LHCN-M2 (cell line): ENCODE data around the gene SRRD. TPM values are rescaled to one million over a fixed set of nuclear protein-coding genes. Genes with fewer than 3 reads are reported as not detected.
"Not testable (repeated sequence)": the region's sequence is repeated elsewhere in the genome, so short reads cannot be mapped to it uniquely, and the experiment has no call there.

Experiments
- DNase-seq: peaks from one replicate; pipeline ENCODE4 v3.0.0-alpha.2; 2012; ENCODE audit warnings: low read depth
- total RNA-seq: library from RNA; depleted of rRNA; stranded (reverse); fragments of >200 nt; gene quantifications from 2 replicates; pipeline ENCODE4 v1.2.3, GENCODE V29; 2014

The SRRD gene
- total RNA-seq, 1 experiment from 2014 or later, result 20.4 TPM

GRCh38 chr22:26517429-26517828 lies 33.8 kb downstream of the SRRD start:
- DNase-seq, result no peak

GRCh38 chr22:26522012-26522411 lies 38.3 kb downstream of the SRRD start:
- no peak for DNase-seq

DNA sequence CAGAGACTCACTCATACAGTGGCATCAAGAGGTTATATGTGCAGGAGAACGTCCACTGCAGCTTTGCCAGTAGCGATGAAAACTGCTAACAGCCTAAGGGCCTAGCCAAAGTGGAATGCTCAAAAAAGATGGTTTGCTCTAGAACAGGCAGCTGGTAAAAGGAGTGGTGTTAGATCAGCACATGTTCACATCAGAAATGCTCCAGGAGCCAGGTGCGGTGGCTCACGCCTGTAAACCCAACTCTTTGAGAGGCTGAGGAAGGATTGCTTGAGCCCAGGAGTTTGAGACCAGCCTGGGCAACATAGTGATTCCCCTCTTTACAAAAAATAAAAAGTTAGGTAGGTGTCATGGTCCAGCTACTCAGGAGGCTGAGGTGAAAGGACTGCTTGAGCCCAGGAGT lies 38.9 kb downstream of the SRRD start:
- DNase-seq, result no peak

GRCh38 chr22:26524870-26525269 lies 41.2 kb downstream of the SRRD start:
- no peak for DNase-seq

GRCh38 chr22:26525946-26526564 lies 42.4 kb downstream of the SRRD start:
- DNase-seq, result no peak

GRCh38 chr22:26527167-26527566 lies 43.5 kb downstream of the SRRD start:
- DNase-seq, result no peak

DNA sequence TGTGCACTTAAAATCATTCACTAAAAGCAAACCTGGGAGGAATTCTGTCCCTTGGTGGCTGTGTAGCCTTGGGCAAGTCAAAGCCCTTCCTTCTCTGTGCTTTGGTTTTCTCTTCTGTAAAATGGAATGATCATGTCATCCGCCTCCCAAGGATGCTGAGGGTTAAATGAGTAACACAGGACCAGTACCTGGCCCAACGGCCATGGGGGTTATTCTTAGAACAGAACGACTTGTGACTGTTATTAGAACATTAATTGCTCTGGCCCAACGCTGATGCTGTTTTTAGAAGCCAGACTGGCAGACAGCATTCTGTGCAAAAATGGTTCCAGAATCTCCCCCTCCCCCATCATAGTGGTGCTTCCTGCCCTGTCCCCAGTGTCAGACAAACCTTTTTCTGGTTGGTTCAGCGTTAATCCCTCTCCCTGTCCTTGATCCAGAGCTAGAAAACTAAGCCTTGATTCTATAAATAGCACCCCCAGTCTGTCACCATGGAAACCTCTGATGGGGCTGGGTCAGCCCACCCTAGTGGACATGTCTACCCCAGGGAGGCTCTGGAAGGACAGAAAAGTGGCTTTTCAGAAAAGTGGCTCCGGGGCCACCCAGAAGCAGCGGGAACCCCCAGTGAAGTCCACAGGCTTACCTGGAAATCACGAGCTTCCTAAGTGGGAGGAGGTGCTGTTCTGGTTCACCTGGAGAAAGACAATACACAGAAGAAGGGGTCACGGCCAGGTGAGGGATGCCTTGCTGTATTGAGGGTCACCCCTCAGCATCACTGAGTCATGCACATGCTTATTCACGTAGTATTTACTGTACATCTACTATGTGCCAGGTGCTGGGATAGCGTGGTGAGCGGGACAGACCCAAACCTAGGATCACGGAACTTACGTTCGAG lies 44.1 kb downstream of the SRRD start:
- no peak for DNase-seq

GRCh38 chr22:26528518-26528917 lies 44.8 kb downstream of the SRRD start:
- DNase-seq, result not testable (repeated sequence)

- DNase-seq, result no peak
Observed at GRCh38 chr22:26529345-26529744, 45.7 kb downstream of the SRRD start.

DNA sequence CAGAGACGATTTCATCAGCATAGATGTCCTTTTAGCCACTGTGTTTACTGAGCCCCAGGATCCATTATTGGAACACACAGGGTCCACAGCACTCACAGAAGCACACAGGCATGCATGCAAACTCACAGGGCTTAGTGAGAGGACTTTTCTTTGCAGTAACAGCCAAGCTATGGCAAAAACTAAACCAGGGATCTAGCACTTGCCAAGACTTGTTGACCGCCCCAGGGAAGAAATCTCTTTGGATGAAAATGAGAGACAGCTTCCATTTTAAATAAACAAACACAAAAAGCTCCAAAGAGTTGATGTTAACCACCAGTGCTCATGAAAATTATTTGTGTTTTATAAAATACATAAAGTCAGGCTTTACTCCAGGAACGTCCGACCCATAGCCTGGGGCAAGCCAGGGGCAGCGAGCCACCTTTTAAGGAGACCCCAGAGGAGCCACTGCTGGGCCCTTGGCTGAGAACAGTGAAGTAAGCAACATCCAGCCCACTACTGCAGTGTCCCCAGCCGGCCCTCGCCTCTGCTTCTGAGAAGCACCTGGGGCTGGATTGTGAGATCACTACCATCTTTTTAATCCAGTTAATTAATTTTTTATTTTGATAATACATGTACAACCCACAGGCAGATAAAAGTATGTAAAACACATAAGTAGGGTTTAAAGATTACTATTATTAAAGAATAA lies 50.6 kb downstream of the SRRD start:
- no peak for DNase-seq

GRCh38 chr22:26534874-26535602 lies 51.4 kb downstream of the SRRD start:
- DNase-seq, result no peak

DNA sequence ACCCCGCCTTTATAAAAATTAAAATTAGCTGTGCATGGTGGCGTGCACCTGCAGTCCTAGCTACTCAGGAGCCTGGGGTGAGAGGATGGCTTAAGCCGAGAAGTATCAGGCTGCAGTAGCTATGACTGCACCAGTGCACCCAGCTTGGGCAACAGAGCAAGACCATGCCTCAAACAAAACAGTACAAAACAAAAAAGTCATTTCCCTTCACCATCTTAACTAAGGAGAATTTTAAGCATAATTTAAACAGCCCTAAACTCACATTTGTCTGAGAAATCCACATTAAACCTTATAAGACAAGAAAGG lies 51.9 kb downstream of the SRRD start:
- no peak for DNase-seq

DNA sequence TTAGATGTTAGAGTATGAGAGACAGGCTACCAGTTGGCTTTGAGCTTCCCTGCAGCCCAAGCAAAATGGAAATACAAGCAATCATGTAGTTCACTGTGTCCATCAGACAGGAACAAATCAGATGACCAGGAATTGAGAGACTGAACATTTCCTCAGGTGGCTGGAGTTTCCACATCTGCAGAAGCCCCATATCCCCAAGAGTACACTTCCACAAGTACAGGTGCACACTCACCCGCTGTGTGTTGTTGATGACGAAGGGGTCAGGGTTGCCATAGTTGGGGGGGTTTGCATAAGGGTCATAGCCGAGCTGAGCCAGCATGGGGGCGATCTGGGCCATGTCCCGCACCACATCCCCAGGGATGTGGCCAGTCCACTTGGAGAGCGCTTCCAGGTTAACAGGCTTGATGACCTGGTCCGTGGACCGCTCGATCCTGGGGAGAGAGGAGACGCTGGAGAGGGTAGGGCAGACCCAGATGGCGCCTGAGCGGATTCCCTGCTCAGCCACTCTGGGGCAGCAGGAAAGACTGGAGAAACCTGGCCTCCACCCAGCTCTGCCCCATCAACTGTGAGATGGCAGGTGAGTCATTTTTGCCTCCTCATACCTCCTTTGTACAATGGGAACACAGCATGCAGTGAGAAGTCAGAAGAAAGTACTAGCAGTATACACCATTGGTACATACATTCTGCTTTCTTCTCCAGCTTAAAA lies 52.5 kb downstream of the SRRD start:
- DNase-seq, result no peak

DNA sequence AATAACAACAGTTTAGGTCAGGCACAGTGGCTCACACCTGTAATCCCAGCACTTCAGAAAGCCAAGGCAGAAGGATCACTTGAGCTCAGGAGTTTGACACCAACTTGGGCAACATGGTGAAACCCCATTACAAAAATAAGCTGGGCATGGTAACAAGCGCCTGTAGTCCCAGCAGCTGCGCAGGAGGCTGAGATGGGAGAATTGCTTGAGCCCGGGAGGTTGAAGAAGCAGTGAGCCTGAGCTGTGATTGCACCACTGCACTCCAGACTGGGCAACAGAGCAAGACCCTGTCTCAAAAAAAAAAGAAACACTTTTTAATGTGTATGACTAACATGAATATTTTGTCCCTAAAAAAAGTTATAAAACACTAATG lies 53.1 kb downstream of the SRRD start:
- no peak for DNase-seq

GRCh38 chr22:26540119-26540518 lies 56.4 kb downstream of the SRRD start:
- no peak for DNase-seq

GRCh38 chr22:26541167-26541819 lies 57.6 kb downstream of the SRRD start:
- DNase-seq, result no peak

- DNase-seq, result peak; percentile 32
Observed at GRCh38 chr22:26542831-26543230, 59.2 kb downstream of the SRRD start.
